HepG2 (cell line): ENCODE results near the gene DDX49. TPM values are rescaled to one million over a fixed set of nuclear protein-coding genes. Genes with fewer than 3 reads are reported as not detected.

Source experiments
- AGO1 ChIP-seq: fragments of 200-400 bp; formaldehyde crosslinking; IDR thresholded peaks from 2 replicates; pipeline ENCODE4 v1.6.1; 2017; ENCODE audit warnings: mild to moderate bottlenecking, low read depth, low read length, moderate library complexity; ENCODE audit not compliant: poor library complexity, severe bottlenecking
- BCL3 ChIP-seq: sonication (generic); formaldehyde crosslinking; IDR thresholded peaks from 2 replicates; pipeline ENCODE4 v1.5.1; 2020; ENCODE audit warnings: mild to moderate bottlenecking, missing genetic modification reagents, moderate library complexity
- BCLAF1 ChIP-seq: fragments of 450-650 bp; IDR thresholded peaks from 2 replicates; pipeline ENCODE4 v1.6.1; 2017; ENCODE audit warnings: mild to moderate bottlenecking
- CREB1 ChIP-seq, 2 experiments: fragments of 450-650 bp in 1 of 2; IDR thresholded peaks; 2 replicates each; pipeline ENCODE4 v1.6.1; 2016 to 2017; ENCODE audit warnings: control low read depth in 1 of 2, mild to moderate bottlenecking in 1 of 2, missing compliant biosample characterization in 1 of 2, missing genetic modification characterization in 1 of 2
- EZH2 ChIP-seq: conservative IDR thresholded peaks from 2 replicates; pipeline ENCODE4 v1.6.1; 2012; ENCODE audit warnings: mild to moderate bottlenecking, low read depth, low read length, moderate library complexity
- FOXO4 ChIP-seq: sonication (generic); formaldehyde crosslinking; conservative IDR thresholded peaks from 2 replicates; pipeline ENCODE4 v1.8.1; 2023; ENCODE audit warnings: missing genetic modification reagents
- HNRNPLL ChIP-seq: fragments of 200-400 bp; formaldehyde crosslinking; IDR thresholded peaks from 2 replicates; pipeline ENCODE4 v1.6.1; 2017; ENCODE audit warnings: mild to moderate bottlenecking, low read depth, low read length; ENCODE audit not compliant: poor library complexity, severe bottlenecking
- PAWR ChIP-seq: sonication (generic); formaldehyde crosslinking; IDR thresholded peaks from 2 replicates; pipeline ENCODE4 v1.4.0; 2020; ENCODE audit warnings: missing genetic modification reagents, mild to moderate bottlenecking, borderline replicate concordance
- PRDM10 ChIP-seq: sonication (generic); formaldehyde crosslinking; IDR thresholded peaks from 2 replicates; pipeline ENCODE4 v1.4.0; 2020; ENCODE audit warnings: low read depth, missing genetic modification reagents
- RORA ChIP-seq: sonication (generic); formaldehyde crosslinking; IDR thresholded peaks from 2 replicates; pipeline ENCODE4 v1.5.0; 2020; ENCODE audit warnings: mild to moderate bottlenecking, missing genetic modification reagents, moderate library complexity
- SSRP1 ChIP-seq: IDR thresholded peaks from 2 replicates; pipeline ENCODE4 v1.6.1; 2016; ENCODE audit warnings: control low read depth
- ZBTB25 ChIP-seq: IDR thresholded peaks from 2 replicates; pipeline ENCODE4 v1.6.1; 2018; ENCODE audit warnings: missing genetic modification reagents
- ZNF317 ChIP-seq: sonication (generic); formaldehyde crosslinking; IDR thresholded peaks from 2 replicates; pipeline ENCODE4 v1.5.0; 2020; ENCODE audit warnings: mild to moderate bottlenecking, missing genetic modification reagents
- ZNF552 ChIP-seq: sonication (generic); formaldehyde crosslinking; IDR thresholded peaks from 2 replicates; pipeline ENCODE4 v1.9.0; 2022; ENCODE audit warnings: missing genetic modification reagents, mild to moderate bottlenecking, borderline replicate concordance
- ZNF558 ChIP-seq: sonication (generic); formaldehyde crosslinking; IDR thresholded peaks from 2 replicates; pipeline ENCODE4 v1.9.0; 2022; ENCODE audit warnings: mild to moderate bottlenecking, missing genetic modification reagents, borderline replicate concordance
- ZNF577 ChIP-seq: sonication (generic); formaldehyde crosslinking; IDR thresholded peaks from 2 replicates; pipeline ENCODE4 v1.4.0; 2020; ENCODE audit warnings: mild to moderate bottlenecking, low read depth, missing genetic modification reagents, borderline replicate concordance
- ZNF75D ChIP-seq: sonication (generic); formaldehyde crosslinking; IDR thresholded peaks from 2 replicates; pipeline ENCODE4 v1.8.1; 2023; ENCODE audit warnings: missing genetic modification reagents, mild to moderate bottlenecking, borderline replicate concordance
- polyA plus RNA-seq, 8 experiments: library from polyadenylated mRNA; depleted of rRNA in 3 of 8; stranded (reverse) in 7 of 8; unstranded in 1 of 8; fragments of >200 nt; fragmentation: Illumina TruSeq in 4 of 8; extraction: Trizol in 4 of 8; gene quantifications; 2 replicates each; pipeline versions ENCODE4 v1.2.1 to v1.2.3, GENCODE V29; 2011 to 2016; ENCODE audit warnings: low read depth in 4 of 8, missing spikeins in 1 of 8, mixed read lengths in 1 of 8; ENCODE audit not compliant: insufficient read depth in 1 of 8
- total RNA-seq, 5 experiments: library from RNA; depleted of rRNA; stranded (reverse); fragments of >200 nt; fragmentation: Illumina TruSeq; extraction: Trizol; gene quantifications; 2 replicates each; pipeline ENCODE4 v1.2.3, GENCODE V29; 2016; ENCODE audit warnings: low read depth in 1 of 5

Gene DDX49
- total and polyA plus RNA-seq, 2 of the 13 experiments (the other 11 are each of a cell fraction or from before 2014, with no cell fraction given), result 27.0 to 46.2 TPM

GRCh38 chr19:18919086-18919899 is at the start of gene DDX49, which contains the start of gene COPE (continued):
- no peak for TF ChIP-seq EZH2
- no peak for TF ChIP-seq ZNF75D (CRISPR knock-in tag)
- TF ChIP-seq PRDM10 (CRISPR knock-in tag), result no peak
- no peak for TF ChIP-seq ZNF552 (CRISPR knock-in tag)
- TF ChIP-seq RORA (CRISPR knock-in tag), result no peak
- TF ChIP-seq ZBTB25 (CRISPR knock-in tag), result peak; percentile 45
- TF ChIP-seq PAWR (CRISPR knock-in tag), result no peak
- no peak for TF ChIP-seq ZNF317 (CRISPR knock-in tag)
- TF ChIP-seq FOXO4 (CRISPR knock-in tag), result no peak
- peak; percentile 99 for TF ChIP-seq CREB1 (IDR thresholded peaks at IDR 0.05)
- TF ChIP-seq CREB1 (CRISPR knock-in tag; IDR thresholded peaks at IDR 0.05), result peak; percentile 100
- TF ChIP-seq ZNF577, result no peak
- peak; percentile 48 for TF ChIP-seq HNRNPLL
- TF ChIP-seq SSRP1 (CRISPR knock-in tag), result no peak
- TF ChIP-seq BCL3 (CRISPR knock-in tag), result peak; percentile 24; the same call in 1 of the 2 replicates
- TF ChIP-seq ZNF558 (CRISPR knock-in tag), result peak; percentile 65; the same call in 1 of the 2 replicates
- TF ChIP-seq BCLAF1, result no peak
- no peak for TF ChIP-seq AGO1
